ENCODE data around the gene TSC22D4. TPM values are rescaled to one million over a fixed set of nuclear protein-coding genes. Genes with fewer than 3 reads are reported as not detected.

Gene TSC22D4
- total RNA-seq, 2 experiments from 2014 or later = 34.6 to 36.5 TPM

- Mint-ChIP-seq H3K27ac (no peak overlapping the region), H3K36me3 (ENCODE audit: low read depth) (peaks cover 27% of the 10 kb centered on the region), H3K4me1 (ENCODE audit: low read depth) (peaks cover 22% of the 10 kb centered on the region), H3K27me3 (peaks cover 11% of the 10 kb centered on the region), H3K4me3 (no peak overlapping the region), H3K9me3 (no peaks in the 10 kb centered on the region)
- H3K9me3 ChIP-seq (ENCODE audit: control insufficient read depth in 1 of 2, insufficient read depth in 1 of 2, low read length in 2 of 2) = no peaks in the 10 kb centered on the region
- H3K36me3 ChIP-seq (ENCODE audit: insufficient read depth, low read length) = peaks cover 3% of the 10 kb centered on the region
- H3K4me3 ChIP-seq (ENCODE audit: low read length) = no peak overlapping the region
- H3K27ac ChIP-seq (ENCODE audit: low read depth in 1 of 2, low read length in 2 of 2) = no peak overlapping the region
- DNase-seq (no peak), ATAC-seq (ENCODE audit: poor library complexity) (no peak)
- H3K27me3 ChIP-seq (ENCODE audit: control insufficient read depth in 1 of 2, insufficient read depth in 2 of 2, low read length in 2 of 2) = no peaks in the 10 kb centered on the region
- H3K4me1 ChIP-seq (ENCODE audit: insufficient read depth, low read length) = peaks cover 31% of the 10 kb centered on the region
- TF ChIP-seq CTCF (IDR thresholded peaks at IDR 0.05) = no peak
- ChIA-PET CTCF (no interaction called here), POLR2A (interaction anchor here (0.6 kb wide), 1 partner anchor 10 kb away, joined by 4 read pairs; the partner anchor contains the start of gene PPP1R35)
- intact Hi-C loops (cut with DNase I, micrococcal nuclease) = loop anchor here in 1 of 2 experiments (5.0 kb wide), 3 partner anchors 79 to 509 kb away; partner anchors contain the start of gene TRIM4
Observed at GRCh38 chr7:100426516-100426915, 52.5 kb downstream of the TSC22D4 start.

DNA sequence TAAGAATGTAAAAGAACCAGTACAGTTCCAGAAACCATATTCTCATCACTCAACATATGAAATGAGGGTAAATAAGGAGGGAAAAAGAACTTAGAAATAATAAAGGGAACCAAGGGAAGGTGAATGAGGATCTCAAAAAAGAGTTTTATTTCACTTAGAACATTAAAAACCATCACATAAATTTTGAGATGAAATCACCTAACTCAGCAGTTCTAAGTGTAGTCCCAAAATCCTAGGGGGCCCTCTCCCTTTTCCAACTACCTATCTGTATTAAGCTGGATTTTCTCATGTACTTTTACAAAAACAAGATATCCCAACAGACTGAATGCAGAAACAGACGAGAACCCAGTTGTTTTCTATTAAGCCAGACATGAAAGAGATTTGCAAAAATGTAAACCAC lies 53.7 kb downstream of the TSC22D4 start:
- Histone ChIP-seq H3K4me1 (ENCODE audit: insufficient read depth, low read length) (peaks cover 20% of the 10 kb centered on the region), H3K27ac (ENCODE audit: low read depth in 1 of 2, low read length in 2 of 2) (no peak overlapping the region), H3K36me3 (ENCODE audit: insufficient read depth, low read length) (no peaks in the 10 kb centered on the region), H3K4me3 (ENCODE audit: low read length) (no peak overlapping the region), H3K27me3 (ENCODE audit: control insufficient read depth in 1 of 2, insufficient read depth in 2 of 2, low read length in 2 of 2) (no peaks in the 10 kb centered on the region), H3K9me3 (ENCODE audit: control insufficient read depth in 1 of 2, insufficient read depth in 1 of 2, low read length in 2 of 2) (no peaks in the 10 kb centered on the region)
- Mint-ChIP-seq H3K9me3 (no peaks in the 10 kb centered on the region), H3K4me1 (ENCODE audit: low read depth) (peaks cover 19% of the 10 kb centered on the region), H3K36me3 (ENCODE audit: low read depth) (peaks cover 21% of the 10 kb centered on the region), H3K27me3 (peaks cover 11% of the 10 kb centered on the region), H3K27ac (no peak overlapping the region), H3K4me3 (peak overlapping the region; percentile 32)
- ChIA-PET POLR2A (interaction anchor here (0.6 kb wide), 1 partner anchor 28 kb away, joined by 3 read pairs; no protein-coding TSS in a partner anchor), CTCF (no interaction called here)
- intact Hi-C loops (cut with DNase I, micrococcal nuclease) = loop anchor here in 1 of 2 experiments (5.0 kb wide), 3 partner anchors 78 to 508 kb away; partner anchors contain the start of gene TRIM4
- no peak for TF ChIP-seq CTCF (IDR thresholded peaks at IDR 0.05)
- DNase-seq = no peak
- no peak for ATAC-seq (ENCODE audit: poor library complexity)

DNA sequence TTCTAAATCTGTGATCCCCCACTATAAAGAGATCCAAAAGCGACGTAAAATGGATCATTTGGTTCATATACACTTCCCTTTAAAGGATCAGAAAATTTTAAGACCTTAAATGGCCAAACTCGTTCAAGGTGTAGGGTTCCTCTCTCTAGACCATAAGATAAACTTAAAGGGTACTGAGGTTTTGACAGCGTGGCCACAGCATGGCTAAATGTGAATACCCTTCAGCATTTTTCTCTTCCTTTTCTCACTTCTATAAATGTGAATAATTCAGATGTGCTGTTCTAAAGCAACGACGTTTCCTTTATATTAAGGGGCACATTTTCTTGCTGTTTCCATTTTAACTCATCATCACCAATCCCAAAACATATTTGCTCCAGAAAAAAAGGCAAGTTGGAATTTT lies 55.7 kb downstream of the TSC22D4 start:
- Histone ChIP-seq H3K27ac (ENCODE audit: low read depth in 1 of 2, low read length in 2 of 2) (no peak overlapping the region), H3K4me1 (ENCODE audit: insufficient read depth, low read length) (peaks cover 8% of the 10 kb centered on the region), H3K36me3 (ENCODE audit: insufficient read depth, low read length) (no peaks in the 10 kb centered on the region), H3K4me3 (ENCODE audit: low read length) (no peak overlapping the region), H3K9me3 (ENCODE audit: control insufficient read depth in 1 of 2, insufficient read depth in 1 of 2, low read length in 2 of 2) (no peaks in the 10 kb centered on the region), H3K27me3 (ENCODE audit: control insufficient read depth in 1 of 2, insufficient read depth in 2 of 2, low read length in 2 of 2) (no peaks in the 10 kb centered on the region)
- DNase-seq (no peak), ATAC-seq (ENCODE audit: poor library complexity) (no peak)
- Mint-ChIP-seq H3K9me3 (no peaks in the 10 kb centered on the region), H3K36me3 (ENCODE audit: low read depth) (peaks cover 4% of the 10 kb centered on the region), H3K27me3 (peaks cover under 1% of the 10 kb centered on the region), H3K4me1 (ENCODE audit: low read depth) (peaks cover 5% of the 10 kb centered on the region), H3K4me3 (no peak overlapping the region), H3K27ac (no peak overlapping the region)
- TF ChIP-seq CTCF (IDR thresholded peaks at IDR 0.05) = no peak
- intact Hi-C loops (cut with DNase I, micrococcal nuclease) = no loop called here
- ChIA-PET CTCF (interaction anchor here (1.6 kb wide), 1 partner anchor 16 kb away, joined by 6 read pairs; no protein-coding TSS in a partner anchor), POLR2A (interaction anchor here (0.7 kb wide), 1 partner anchor 33 kb away, joined by 3 read pairs; no protein-coding TSS in a partner anchor)

All from CD4-positive, alpha-beta T cell (primary cell).